HG03354 (cell line): Measurements from ENCODE around the gene DPM2.
A peak's percentile ranks its signal among the peaks of the same experiment; 100 is the strongest.

Experiments used
- ATAC-seq: cut with Tn5 transposase; IDR thresholded peaks from one replicate; pipeline ENCODE4 v1.9.1; 2021; ENCODE audit warnings: mild to moderate bottlenecking; ENCODE audit not compliant: unreplicated experiment, poor library complexity, severe bottlenecking

The DPM2 gene

DNA sequence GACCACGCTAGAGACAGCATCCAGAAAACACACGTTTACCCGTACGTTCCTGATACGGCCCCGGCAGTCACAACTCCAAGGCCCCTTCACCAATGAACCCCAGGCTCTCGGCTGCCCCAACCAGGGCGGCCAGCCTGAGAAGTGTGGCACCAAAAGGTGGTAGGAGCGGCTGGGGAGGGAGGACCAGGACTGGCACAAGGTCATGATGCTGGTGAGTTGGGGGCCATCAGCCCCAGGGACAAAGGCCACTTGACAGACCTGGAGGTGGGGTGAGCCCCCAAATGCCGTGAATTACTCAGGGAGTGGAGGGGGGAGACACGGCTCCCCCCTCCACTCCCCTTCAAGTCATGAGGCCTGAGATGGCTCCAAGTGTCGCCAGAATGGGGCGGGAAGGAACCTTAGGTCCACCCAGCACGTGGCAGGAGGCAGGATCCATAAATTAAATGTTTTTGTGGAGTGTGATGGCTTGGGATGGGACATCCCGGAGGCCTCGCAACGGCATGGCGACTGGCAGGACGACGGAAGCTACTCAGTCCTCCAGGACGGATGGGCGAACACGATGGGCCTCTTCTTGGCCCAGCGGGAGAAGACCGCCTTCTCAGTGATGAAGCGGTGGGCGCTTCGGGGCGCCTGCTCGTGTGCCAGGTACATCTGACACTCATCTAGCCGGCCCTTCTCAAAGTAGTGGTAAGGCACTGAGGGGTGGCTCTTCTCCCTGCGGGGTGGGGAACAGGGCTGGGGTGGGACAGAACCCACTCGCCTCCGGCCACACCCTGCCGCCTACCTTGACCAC lies 29.6 kb downstream of the DPM2 start:
- ATAC-seq: no peak

DNA sequence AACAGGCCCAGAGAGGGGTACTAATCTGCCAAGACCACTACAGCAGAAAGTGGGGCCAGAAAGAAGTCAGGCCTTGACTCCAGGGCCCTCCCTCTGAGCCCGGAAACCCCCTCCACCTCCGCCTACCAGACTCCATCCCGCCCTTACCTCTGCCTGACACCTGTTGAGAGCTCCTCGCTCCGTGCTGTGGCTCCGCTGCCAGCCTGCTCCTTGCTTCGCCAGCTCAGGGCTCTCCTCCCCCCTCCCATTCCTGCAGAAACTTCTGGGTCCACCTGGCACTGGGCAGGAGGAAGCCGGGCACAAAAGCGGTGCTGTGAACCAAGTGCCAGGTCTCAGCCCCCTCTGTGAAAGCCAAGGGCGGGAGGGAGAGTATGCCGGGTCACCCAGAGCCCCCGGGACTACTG lies 31.9 kb downstream of the DPM2 start:
- no peak for ATAC-seq

DNA sequence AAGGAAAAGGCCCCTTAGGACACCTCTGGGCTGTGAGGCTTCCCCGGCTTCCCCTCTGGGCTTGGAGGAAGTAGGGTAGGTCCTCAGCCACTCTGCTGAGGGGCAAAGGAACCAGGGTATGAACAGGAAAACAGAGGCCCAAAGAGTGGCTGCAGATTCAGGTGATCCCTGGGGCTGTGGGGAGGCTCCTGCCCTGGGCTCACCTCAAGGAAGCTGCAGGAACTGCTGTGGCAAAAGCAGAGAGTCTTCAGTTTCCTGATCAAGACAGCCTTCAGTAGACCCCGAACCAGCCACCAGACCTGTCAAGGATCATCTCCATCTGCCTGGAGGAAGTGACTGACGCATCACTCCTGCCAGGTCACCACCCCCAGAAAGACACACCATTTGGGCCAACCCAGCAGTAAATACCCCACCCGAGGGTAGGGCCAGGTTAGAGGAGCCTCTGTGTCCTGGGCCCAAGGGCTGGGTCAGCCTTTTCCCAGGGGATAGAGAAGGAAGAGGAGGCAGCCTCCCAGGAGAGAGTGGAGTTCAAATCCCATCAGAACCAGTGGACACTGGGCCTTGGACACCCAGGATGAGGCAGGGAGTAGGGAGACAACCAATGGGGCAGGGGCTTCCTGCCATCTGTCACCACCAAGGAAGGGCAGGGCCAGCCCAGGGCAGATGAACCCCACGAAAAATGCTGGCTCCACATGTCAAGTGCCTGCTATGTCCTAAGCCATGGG lies 32.5 kb downstream of the DPM2 start:
- ATAC-seq: no peak

DNA sequence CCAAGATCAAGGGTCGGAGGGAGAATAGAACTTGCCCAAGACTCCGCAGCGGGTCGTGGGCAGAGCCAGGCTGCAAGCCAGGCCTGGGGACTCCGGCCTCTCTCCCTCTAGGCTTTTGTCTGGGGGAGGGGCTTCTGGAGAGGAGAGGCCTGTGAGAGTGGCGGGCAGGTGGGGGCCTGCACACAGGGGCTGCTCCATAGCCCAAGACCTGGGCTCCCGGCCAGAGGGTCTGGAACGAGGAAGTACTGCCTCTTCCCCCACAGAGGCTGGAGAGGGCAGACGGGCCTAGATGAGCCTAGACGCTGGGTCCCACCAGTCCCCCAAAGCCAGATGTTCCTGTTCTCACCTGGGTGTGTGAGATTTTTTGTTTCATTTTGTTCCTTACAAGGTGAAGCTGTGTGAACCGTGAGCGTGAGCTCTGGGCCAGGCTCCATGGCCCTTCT lies 33.1 kb downstream of the DPM2 start:
- no peak for ATAC-seq

DNA sequence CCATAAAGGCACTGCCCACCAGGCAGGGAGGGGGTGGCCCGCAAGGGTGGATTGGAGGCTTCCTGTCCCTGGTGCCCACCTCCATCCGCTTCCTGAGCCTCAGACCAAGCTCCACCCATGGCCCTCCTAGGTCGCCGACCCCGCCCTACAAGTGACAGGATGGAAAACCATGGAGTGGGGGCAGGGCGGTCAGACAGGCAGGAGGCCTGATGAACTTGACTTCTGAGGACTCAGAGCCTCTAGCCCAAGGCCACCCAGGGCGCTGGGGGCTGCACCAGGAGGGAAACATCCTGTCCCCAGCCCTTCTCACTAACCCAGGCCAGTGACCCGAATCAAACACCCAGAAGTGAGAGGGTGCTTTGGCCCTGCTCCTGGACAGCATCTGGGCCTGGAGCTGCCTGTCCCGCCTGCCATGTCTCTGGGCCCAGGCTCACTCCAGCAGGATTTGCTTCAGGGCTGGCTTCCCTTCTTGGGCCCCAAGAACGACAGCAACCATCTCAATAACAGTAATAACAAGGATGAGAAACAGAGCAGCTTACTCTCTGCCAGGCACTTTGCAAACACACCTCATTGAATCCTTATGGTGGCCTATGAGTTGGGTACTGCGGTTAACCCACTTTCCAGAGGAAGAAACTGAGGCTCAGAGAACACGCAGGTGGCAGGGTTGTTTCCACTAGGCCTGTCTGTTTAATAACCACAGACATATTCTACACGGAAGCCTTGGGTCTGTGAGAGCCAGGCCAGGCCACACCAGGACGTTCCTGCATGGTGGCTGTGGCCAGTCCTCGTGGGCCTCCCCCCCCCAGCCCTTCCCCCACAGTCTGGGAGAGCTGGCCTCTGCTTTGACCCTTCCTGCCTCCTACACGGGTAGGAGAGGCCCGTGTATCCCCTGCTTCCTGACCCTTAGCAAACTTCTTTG lies 33.8 kb downstream of the DPM2 start:
- ATAC-seq: no peak

DNA sequence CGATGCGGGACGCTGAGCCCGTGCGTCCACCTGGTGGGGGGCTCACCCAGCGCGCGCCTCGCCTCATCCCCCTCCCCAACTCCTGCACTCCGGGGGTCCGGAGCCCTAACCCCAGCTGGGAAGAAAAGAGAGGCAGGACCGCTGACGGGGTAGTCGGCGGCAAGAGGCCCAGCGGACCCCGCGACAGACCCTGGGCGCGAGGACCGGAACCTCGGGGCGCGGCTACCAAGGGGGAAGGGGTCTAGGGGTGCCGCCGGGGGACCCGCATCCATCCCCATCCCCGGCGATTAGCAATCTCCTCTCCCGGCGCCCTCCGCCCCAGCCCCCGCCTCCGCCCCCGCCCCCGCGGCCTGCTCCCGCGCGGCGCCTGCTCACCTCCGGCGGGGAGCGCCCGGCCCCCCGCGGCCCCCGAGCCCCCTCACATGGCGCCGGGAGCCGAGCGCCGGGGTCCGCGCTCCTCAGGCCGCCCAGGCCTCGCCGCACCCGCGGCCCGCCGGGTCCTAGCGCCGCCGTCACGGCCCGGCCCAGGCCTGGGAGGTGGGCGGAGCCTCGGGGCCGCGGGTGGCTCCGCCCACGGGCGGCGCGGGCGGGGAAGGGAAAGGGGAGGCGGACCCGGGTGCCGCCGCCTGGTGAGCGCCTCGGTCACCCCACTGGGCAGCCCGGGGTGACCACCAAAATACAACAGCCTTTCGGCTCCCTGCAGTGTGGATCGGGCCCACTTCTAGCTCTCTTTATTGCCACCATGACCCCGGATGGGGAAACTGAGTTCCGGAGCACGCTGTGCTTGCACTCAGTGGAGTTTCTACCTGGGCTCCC lies 38.3 kb downstream of the DPM2 start, which contains the start of gene ST6GALNAC6:
Gene ST6GALNAC6, minus strand, starts transcription at position 476 of the 816 bp plus-strand sequence. CDS start 1,622 bp downstream, outside the sequence.
- ATAC-seq: peak; percentile 62

DNA sequence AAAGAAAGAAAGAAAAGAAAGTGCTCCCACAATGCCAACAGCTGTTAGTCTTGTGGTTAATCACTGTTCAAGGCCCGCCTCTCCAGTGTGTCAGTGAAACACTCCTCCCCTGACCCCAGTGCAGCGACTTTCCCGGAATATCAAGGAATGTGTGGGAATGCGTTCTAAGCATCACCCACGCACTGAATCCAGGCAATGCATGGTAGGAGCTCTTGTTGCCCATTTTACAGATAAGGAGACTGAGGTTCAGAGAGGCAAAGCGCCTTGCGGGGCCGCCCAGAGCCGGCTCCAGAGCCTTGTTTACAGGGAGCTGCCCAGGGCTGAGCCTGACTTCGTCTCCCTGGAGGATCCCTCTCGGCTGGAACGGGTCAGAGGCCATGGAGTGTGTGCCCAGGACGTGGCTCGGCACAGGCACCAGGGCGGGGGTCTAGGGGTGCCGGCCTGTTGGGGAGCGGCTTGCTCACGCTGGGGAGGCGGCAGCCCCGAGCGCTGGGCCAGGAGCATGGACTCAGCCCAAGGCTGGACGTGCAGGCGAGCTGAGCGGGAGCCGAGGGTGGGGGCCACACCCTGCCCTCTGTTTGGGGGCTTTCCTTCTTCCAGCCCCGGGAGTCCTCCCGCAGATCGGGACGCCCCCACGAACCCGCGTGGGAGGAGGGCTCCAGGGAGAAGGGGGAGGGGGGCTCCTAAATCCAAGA lies 39.1 kb downstream of the DPM2 start:
- peak; percentile 13 for ATAC-seq

DNA sequence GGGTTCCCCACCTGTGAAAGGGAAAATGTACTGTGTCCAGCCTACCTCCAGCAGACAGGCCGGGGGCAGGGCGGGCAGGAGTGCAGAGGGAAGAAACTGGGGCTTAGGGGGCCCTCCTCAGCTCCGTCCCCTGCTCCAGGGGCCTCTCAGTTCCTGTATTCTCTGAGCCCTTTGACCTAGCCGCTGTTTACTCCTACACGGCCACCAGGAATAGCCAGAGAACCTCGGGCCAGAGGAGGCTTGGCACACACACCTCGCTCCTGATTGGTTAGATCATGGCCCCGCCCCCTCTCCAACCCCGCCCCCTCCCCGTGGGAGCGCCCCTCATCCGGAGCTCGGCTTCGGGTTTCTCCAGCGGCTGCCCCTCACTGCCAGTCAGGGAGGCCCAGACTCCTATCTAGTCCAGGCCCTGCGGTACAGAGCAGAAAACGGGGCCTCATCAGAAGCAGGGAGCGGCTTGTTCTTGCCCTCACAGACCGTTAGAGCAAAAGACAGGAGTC lies 40.4 kb downstream of the DPM2 start:
- ATAC-seq: no peak

DNA sequence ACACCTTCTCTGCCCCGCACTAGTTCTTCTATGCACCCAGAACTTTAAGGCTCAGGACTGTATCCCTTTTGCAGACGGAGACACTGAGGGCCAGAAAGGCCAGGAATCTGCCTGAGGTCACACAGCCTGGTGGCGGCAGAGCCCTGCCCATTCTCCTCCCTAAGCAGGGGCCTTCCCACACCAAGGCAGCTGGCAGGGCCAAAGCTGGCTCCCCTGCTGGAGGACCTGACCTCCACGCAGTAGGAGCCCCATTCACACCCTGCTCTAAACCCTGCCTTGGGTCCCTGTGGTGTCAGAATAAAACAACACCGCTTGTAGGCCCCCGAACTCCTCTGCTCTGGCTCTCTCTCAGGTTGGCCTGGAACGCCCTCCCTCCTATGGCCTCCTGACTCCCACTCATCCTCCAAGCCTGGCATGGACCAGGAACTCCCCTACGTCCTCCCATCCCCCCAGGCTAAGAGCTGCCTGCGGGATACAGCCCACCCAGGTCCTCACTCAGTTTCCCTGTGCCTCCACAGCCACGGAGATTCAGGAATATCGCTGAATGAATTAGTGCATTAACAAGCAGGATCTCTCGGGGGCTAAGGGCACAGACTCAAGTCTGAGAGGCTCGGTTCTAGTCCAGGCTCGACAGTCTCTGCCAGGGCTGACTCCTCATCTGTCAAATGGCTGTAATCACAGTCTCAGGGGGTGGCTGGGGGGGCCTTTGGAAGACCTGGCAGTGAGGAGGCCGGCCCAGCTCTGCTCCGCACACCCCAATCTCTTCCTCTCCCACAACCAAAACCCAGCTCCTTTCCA lies 41.1 kb downstream of the DPM2 start:
- no peak for ATAC-seq

DNA sequence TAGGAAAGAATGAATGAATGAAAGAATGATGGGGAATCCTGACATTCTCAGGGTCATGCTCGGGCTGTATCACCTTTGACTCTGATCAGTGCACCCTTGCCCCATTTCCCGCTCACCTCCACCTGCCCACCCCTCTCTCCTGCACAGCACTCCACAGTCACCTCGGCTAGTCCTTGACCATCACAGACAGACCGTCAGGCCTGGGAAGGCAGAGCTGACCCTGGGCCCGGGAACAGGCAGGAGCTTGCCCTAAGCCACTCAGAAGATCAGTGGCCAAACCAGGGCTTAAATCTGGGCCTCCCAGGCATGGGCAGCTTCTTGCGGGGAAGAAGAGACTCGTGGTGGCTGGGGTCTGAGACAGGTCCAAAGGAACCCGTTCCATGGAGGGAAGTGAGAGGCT lies 41.8 kb downstream of the DPM2 start:
- ATAC-seq: no peak

DNA sequence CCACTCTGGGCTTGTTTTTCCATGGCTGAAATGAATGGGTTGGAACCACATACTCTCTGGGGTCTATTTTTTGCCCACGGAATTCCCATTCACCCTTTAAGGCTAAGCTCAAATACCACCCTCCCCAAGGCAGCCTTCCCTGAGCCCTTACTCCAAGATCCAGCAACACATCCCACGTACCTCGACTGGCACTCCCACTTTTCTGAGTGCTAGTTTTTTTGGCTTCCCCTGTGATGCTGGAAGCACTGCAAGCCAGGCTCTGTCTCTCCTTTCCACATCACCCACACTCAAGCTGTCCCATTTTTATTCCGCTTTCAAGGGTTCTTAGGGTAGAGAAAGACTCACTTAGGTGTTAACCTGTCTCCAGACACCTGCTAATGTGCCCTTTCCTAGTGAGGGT lies 44.3 kb downstream of the DPM2 start:
- no peak for ATAC-seq

DNA sequence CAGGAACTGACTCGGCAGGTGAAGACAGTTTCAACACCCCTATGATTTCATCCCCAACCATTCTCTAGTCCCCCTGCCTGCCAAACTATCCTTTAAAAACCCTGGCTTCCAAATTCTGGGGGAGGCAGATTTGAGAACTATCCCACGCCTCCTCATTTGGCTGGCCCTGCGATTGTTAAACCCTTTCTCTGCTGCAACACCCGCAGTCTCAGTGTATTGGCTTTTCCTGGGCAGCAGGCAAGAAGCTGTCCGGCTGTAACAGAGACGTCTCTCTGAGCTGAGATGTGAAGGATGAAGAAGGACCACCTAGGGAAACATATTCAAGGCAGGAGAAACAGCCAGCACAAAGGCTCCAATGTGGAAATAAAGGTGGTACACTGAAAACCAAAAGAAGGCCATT lies 44.8 kb downstream of the DPM2 start:
- no peak for ATAC-seq

DNA sequence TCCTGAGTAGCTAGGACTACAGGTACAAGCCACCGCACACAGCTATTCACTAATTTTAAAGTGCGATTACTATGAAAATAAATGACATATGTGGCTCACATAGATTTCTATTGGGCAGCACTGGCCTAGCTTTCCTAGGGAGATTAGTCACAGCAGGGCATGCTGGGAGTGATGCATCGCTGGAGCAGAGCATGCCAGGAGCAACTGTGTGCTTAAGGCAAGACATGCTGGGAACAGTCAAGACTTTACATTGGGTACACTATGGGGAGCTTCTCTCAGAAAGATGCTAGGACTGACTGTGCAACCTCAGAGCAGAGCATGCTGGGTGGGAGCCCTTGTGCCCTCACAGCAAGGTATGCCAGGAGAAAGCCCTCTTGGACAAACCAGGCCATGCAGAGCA lies 47.6 kb downstream of the DPM2 start:
- no peak for ATAC-seq

DNA sequence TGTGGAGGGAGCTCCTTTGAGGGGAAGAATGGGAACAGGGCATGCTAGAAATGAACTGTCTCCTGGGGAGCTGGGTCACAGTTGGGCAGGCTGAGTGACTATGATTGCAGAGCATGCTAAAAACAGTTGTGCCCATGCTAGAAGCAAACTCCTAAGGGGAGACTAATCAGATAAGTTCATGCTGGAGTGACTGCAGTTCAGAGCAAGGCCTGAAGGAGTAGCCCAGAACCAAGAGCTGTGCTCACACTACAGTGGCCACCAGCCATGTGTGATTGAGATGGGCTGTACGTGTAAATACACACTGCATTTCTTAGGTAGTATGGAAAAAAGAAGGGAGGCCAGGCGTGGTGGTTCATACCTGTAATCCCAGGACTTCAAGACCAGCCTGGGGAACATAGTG lies 49.9 kb downstream of the DPM2 start:
- no peak for ATAC-seq

DNA sequence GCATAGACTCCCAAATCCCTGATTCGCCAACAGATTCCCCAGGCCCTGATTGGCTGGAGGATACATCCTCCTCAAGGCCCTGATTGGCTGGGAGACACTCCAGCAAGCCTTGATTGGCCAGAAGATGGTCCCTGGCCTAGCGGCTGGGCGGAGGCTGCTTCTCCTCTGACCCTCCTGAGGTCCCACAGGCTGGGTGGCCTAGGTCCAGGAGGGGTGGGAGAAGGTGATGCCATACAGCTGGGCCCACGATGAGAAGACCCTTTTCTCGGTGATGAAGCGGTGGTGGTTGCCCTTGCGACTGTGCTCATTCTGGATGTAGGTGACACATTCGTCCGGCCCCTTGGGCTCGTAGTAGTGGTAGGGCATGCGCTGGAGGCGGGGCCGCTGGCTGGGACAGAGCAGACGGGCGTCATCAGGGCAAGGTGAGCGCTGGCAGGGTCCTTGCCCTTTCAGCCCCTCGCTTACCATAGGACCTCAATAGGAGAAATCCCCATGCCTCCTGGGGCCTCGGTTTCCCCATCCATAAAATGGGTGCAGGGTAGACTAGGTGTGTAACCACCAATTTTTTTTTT lies 51.2 kb downstream of the DPM2 start:
- ATAC-seq: no peak

DNA sequence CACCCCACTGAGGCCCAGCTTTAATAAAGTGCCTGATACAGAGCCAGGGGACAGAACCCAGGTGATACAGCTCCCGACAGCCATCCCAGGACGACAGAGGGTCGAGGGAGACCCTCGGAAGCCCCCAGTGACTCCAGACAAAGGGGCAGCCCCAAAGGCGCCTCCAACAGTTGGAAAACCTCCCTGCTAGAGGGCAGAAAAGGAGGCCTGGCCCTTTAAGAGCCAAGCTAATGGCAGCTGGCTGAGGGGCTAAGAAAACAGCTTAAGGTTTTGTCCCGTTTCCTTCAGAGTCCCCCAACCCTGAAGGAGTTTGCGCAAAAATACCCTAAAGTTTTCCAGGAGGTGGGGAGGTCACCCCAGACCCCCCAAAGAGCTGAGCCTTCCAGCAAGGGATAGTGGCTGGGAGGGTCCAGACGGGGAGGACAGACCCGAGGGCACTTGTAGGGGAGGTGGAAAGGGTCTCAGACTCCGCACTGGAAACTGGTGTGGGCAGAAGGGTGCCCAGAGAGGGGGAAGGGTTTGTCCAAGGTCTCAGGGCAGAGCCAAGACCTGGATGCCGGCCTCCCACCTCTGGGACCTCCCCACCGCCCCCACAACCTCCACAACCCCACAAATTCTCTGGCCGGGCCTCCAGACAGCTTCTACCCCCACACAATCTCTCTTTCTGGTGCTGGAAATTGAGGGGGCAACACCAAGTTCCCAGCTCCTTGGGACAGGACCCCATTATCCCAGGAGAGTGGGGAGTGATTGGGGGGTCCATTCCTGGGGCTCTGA lies 52.0 kb downstream of the DPM2 start:
- no peak for ATAC-seq
